GM21737 (cell line): ENCODE results near the gene OGFOD3.
A peak's percentile ranks its signal among the peaks of the same experiment; 100 is the strongest.
"Not testable (repeated sequence)": the region's sequence is repeated elsewhere in the genome, so short reads cannot be mapped to it uniquely, and the experiment has no call there.

Source experiments
- ATAC-seq: cut with Tn5 transposase; IDR thresholded peaks from one replicate; pipeline ENCODE4 v1.9.1; 2021; ENCODE audit warnings: mild to moderate bottlenecking, moderate library complexity; ENCODE audit not compliant: unreplicated experiment

Gene OGFOD3

GRCh38 chr17:82375359-82376041 lies 42.9 kb downstream of the OGFOD3 start:
- ATAC-seq = no peak

GRCh38 chr17:82374626-82375331 lies 43.6 kb downstream of the OGFOD3 start:
- no peak for ATAC-seq

GRCh38 chr17:82373731-82374625 lies 44.4 kb downstream of the OGFOD3 start:
- ATAC-seq = no peak

GRCh38 chr17:82373072-82373452 lies 45.3 kb downstream of the OGFOD3 start:
- ATAC-seq = not testable (repeated sequence)

GRCh38 chr17:82372249-82373071 lies 45.9 kb downstream of the OGFOD3 start:
- no peak for ATAC-seq

GRCh38 chr17:82371333-82372248 lies 46.8 kb downstream of the OGFOD3 start, which contains the start of gene UTS2R:
UTS2R (plus strand) TSS chr17:82371765; CDS start chr17:82374325, 2,560 bp downstream.
- no peak for ATAC-seq

- ATAC-seq = peak; percentile 65
Observed at GRCh38 chr17:82370471-82371332, 47.7 kb downstream of the OGFOD3 start.

- no peak for ATAC-seq
Observed at GRCh38 chr17:82369211-82369610, 49.2 kb downstream of the OGFOD3 start.

- no peak for ATAC-seq
Observed at GRCh38 chr17:82367724-82368524, 50.5 kb downstream of the OGFOD3 start.

GRCh38 chr17:82366749-82367148 lies 51.6 kb downstream of the OGFOD3 start:
- ATAC-seq = no peak

- ATAC-seq = no peak
Observed at GRCh38 chr17:82365606-82366295, 52.6 kb downstream of the OGFOD3 start.

- no peak for ATAC-seq
Observed at GRCh38 chr17:82361885-82362633, 56.3 kb downstream of the OGFOD3 start.

- ATAC-seq = not testable (repeated sequence)
Observed at GRCh38 chr17:82359451-82360074, 58.8 kb downstream of the OGFOD3 start.

- no peak for ATAC-seq
Observed at GRCh38 chr17:82358465-82359350, 59.7 kb downstream of the OGFOD3 start, which contains the start of gene TEX19. TEX19 (plus strand) TSS chr17:82359247; CDS start chr17:82362151, 2,904 bp downstream.

- no peak for ATAC-seq
Observed at GRCh38 chr17:82357394-82357793, 61.0 kb downstream of the OGFOD3 start.
